Measurements from ENCODE around the gene CHPF.

CHPF gene

DNA sequence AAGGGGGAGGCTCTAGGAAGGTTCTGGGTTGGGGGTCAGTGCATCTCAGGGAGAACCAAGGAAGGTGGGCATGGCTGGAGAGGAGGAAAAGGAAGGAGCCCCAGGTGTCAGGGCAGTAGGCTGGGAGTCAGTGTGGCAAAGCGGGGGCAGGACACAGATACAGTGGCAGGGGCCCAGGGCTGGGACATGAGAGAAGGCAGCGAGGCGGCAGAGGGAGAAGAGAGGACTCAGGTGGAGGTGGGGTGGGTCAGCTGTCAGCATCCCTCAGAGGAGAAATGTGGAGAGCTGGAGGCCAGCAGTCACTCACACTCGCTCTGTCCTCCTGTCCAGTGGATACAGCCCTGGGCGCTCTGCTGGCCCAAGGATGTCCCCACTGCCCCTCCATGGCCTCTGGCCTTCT is 50.5 kb downstream of the CHPF start:
- Mint-ChIP-seq H3K4me3 (no peak overlapping the region), H3K36me3 (ENCODE audit: low read depth) (no peaks in the 10 kb centered on the region), H3K27ac (no peak overlapping the region), H3K27me3 (ENCODE audit: low read depth) (peaks cover 61% of the 10 kb centered on the region), H3K9me3 (no peaks in the 10 kb centered on the region), H3K4me1 (peaks cover 3% of the 10 kb centered on the region)
- TF ChIP-seq, protein P1, sequence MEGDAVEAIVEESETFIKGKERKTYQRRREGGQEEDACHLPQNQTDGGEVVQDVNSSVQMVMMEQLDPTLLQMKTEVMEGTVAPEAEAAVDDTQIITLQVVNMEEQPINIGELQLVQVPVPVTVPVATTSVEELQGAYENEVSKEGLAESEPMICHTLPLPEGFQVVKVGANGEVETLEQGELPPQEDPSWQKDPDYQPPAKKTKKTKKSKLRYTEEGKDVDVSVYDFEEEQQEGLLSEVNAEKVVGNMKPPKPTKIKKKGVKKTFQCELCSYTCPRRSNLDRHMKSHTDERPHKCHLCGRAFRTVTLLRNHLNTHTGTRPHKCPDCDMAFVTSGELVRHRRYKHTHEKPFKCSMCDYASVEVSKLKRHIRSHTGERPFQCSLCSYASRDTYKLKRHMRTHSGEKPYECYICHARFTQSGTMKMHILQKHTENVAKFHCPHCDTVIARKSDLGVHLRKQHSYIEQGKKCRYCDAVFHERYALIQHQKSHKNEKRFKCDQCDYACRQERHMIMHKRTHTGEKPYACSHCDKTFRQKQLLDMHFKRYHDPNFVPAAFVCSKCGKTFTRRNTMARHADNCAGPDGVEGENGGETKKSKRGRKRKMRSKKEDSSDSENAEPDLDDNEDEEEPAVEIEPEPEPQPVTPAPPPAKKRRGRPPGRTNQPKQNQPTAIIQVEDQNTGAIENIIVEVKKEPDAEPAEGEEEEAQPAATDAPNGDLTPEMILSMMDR (IDR thresholded peaks at IDR 0.05; ENCODE audit: unreplicated experiment in 3 of 3), result no peak

DNA sequence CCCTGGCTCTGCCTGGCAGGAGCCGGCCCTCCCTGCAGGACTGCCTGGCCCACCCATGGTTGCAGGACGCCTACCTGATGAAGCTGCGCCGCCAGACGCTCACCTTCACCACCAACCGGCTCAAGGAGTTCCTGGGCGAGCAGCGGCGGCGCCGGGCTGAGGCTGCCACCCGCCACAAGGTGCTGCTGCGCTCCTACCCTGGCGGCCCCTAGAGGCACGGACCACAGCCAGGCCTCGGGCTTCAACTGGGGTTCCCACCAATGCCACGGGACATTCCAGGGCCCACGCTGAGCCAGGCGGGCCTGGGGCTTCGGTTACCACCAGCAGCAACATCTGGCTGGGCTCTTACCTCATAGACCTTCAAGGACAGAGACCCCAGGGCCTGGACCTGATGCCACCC is 51.0 kb downstream of the CHPF start:
- no peak overlapping the region for H3K27ac Mint-ChIP-seq
- no peaks in the 10 kb centered on the region for H3K9me3 Mint-ChIP-seq
- TF ChIP-seq, protein P1 (IDR thresholded peaks at IDR 0.05; ENCODE audit: unreplicated experiment in 3 of 3), result no peak
- H3K27me3 Mint-ChIP-seq (ENCODE audit: low read depth), result peaks cover 60% of the 10 kb centered on the region
- H3K36me3 Mint-ChIP-seq (ENCODE audit: low read depth), result no peaks in the 10 kb centered on the region
- H3K4me3 Mint-ChIP-seq, result no peak overlapping the region
- peaks cover 7% of the 10 kb centered on the region for H3K4me1 Mint-ChIP-seq

DNA sequence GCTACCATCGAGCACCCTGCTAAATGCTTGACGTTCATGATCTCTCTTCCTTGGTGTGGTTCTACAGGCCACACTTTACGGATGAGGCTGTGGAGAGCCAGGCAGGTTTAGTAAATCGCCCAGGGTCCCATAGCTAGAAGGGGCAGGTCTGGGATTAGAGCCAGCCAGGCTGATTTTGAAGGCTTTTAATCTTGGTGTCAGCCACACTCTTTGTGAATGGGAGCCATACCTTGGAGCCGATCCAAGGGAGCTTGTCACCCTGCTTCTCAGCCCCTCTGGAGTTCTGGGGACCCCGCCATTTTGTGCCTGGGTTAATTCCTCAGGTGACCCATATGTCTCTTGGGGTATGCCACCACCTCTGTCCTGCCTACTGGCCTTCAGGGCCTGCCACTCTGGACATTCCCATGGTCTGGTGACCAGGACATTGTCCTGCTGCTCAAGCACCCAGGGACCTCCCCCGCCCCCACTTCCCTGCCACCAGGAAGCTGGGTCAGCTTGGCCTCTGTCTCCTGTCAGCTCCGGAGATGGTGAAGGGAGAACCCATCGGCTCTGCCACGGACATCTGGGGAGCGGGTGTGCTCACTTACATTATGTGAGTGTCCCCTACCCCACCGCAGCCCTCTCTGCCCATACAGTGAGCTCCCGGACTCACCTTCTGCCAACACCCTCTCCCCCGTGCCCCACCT is 52.2 kb downstream of the CHPF start:
- H3K36me3 Mint-ChIP-seq (ENCODE audit: low read depth), result no peaks in the 10 kb centered on the region
- H3K27ac Mint-ChIP-seq, result no peak overlapping the region
- TF ChIP-seq, protein P1 (IDR thresholded peaks at IDR 0.05; ENCODE audit: unreplicated experiment in 3 of 3), result no peak
- H3K4me3 Mint-ChIP-seq, result no peak overlapping the region
- H3K4me1 Mint-ChIP-seq, result peaks cover 9% of the 10 kb centered on the region
- peaks cover 58% of the 10 kb centered on the region for H3K27me3 Mint-ChIP-seq (ENCODE audit: low read depth)
- H3K9me3 Mint-ChIP-seq, result no peaks in the 10 kb centered on the region

DNA sequence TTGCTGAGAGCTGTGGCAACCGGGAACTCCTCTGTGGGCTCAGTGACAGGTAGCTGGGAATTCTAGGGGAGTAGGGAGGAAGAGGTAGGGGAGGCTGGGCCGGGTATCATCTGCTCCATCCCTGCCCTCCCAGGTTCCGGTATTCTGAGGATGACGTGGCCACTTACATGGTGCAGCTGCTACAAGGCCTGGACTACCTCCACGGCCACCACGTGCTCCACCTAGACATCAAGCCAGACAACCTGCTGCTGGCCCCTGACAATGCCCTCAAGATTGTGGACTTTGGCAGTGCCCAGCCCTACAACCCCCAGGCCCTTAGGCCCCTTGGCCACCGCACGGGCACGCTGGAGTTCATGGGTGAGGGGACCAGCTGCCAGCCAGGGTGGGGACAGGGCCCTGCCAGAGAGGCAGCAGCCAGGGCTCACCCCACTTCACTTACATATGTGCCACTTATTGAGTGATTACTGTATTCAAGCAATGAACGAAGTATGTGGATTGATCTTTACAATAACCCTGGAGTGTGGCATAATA is 52.9 kb downstream of the CHPF start:
- TF ChIP-seq, protein P1 (IDR thresholded peaks at IDR 0.05; ENCODE audit: unreplicated experiment in 3 of 3), result no peak
- Mint-ChIP-seq H3K9me3 (no peaks in the 10 kb centered on the region), H3K27ac (no peak overlapping the region)

DNA sequence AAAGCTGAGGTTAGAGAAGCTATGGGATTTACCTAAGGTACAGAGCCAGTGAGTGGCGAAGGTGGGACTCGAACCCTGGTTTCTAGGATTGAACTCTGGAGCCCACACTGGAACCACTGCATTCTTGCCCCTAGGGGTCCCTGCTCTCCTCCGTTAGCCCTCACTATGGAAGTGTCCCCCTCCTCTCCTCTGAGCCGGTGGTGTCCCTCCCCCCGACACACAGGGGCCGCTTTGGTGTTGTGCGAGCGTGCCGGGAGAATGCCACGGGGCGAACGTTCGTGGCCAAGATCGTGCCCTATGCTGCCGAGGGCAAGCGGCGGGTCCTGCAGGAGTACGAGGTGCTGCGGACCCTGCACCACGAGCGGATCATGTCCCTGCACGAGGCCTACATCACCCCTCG is 53.4 kb downstream of the CHPF start:
- Mint-ChIP-seq H3K27me3 (ENCODE audit: low read depth) (peaks cover 58% of the 10 kb centered on the region), H3K27ac (no peak overlapping the region), H3K9me3 (no peaks in the 10 kb centered on the region), H3K36me3 (ENCODE audit: low read depth) (no peaks in the 10 kb centered on the region), H3K4me1 (peaks cover 15% of the 10 kb centered on the region), H3K4me3 (no peak overlapping the region)
- TF ChIP-seq, protein P1 (IDR thresholded peaks at IDR 0.05; ENCODE audit: unreplicated experiment in 3 of 3), result no peak

More for the DNA sequence above, 52.9 kb downstream of the CHPF start:
- H3K4me3 Mint-ChIP-seq, result no peak overlapping the region
- peaks cover 13% of the 10 kb centered on the region for H3K4me1 Mint-ChIP-seq
- peaks cover 58% of the 10 kb centered on the region for H3K27me3 Mint-ChIP-seq (ENCODE audit: low read depth)
- H3K36me3 Mint-ChIP-seq (ENCODE audit: low read depth), result no peaks in the 10 kb centered on the region

DNA sequence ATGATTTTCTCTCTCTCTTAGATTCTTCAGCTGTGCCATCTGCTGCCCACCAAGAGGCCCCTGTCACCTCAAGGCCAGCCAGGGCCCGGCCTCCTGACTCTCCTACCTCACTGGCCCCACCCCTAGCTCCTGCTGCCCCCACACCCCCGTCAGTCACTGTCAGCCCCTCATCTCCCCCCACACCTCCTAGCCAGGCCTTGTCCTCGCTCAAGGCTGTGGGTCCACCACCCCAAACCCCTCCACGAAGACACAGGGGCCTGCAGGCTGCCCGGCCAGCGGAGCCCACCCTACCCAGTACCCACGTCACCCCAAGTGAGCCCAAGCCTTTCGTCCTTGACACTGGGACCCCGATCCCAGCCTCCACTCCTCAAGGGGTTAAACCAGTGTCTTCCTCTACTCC is 54.3 kb downstream of the CHPF start:
- Mint-ChIP-seq H3K4me3 (no peak overlapping the region), H3K27ac (no peak overlapping the region), H3K9me3 (no peaks in the 10 kb centered on the region), H3K36me3 (ENCODE audit: low read depth) (no peaks in the 10 kb centered on the region), H3K4me1 (peaks cover 12% of the 10 kb centered on the region), H3K27me3 (ENCODE audit: low read depth) (peaks cover 56% of the 10 kb centered on the region)
- TF ChIP-seq, protein P1 (IDR thresholded peaks at IDR 0.05; ENCODE audit: unreplicated experiment in 3 of 3), result no peak
